Transverse colon (tissue), 4 donors: ENCODE measurements around the gene KPNB1.

ENCODE experiments used
- EP300 ChIP-seq: sonication (generic); formaldehyde crosslinking; IDR thresholded peaks from one replicate; pipeline ENCODE4 v1.6.1; 2017; ENCODE audit warnings: antibody characterized with exemption, low read depth
- POLR2A ChIP-seq: fragments of 450-650 bp; IDR thresholded peaks from one replicate; pipeline ENCODE4 v1.6.1; 2016; ENCODE audit warnings: antibody characterized with exemption, mild to moderate bottlenecking, moderate library complexity
- POLR2AphosphoS5 ChIP-seq, 3 donors: sonication (generic); formaldehyde crosslinking; IDR thresholded peaks; one replicate each; pipeline ENCODE4 v1.6.1; 2016; ENCODE audit warnings: antibody characterized with exemption in 3 of 3
- TF ChIP-seq, protein P1 (sequence below), 5 experiments: fragments of 200-600 bp in 3 of 5; fragments of 450-650 bp in 2 of 5; sonication (generic) in 3 of 5; IDR thresholded peaks; 1 replicate in 2 of 5; 2 replicates in 3 of 5; pipeline ENCODE4 v1.5.1; 2016 to 2017; ENCODE audit warnings: antibody characterized with exemption in 5 of 5, inconsistent platforms in 3 of 5, mild to moderate bottlenecking in 2 of 5, moderate library complexity in 1 of 5

DNA sequence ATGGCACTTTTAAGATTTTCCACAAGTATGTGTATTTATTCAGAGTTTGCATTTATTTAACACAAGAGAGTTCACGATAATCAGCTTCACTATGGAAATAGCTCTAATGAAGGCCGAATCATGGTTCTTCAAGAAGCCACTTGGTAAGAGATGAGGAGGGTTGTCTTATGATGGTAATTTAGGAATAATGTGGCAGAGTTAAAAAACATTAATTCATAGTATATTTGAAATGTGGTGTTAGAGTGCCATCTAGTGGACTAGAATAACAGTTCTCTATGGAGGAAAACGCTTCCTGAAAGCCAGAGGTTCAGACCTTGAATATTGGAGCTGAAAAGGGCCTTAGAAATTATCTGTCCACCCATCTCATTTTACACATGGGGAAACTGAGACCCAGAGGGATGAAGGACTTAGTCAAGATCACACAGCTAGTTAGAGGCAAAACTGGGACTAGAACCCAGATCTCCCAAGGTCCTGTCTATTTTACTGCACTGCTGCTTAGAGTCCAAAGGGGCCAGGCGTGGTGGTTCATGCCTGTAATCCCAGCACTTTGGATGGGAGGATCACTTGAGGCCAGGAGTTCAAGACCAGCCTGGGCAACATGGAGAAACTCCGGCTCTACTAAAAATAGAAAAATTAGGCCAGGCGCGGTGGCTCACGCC, 33.8 kb upstream of the KPNB1 start:
- TF ChIP-seq, protein P1, sequence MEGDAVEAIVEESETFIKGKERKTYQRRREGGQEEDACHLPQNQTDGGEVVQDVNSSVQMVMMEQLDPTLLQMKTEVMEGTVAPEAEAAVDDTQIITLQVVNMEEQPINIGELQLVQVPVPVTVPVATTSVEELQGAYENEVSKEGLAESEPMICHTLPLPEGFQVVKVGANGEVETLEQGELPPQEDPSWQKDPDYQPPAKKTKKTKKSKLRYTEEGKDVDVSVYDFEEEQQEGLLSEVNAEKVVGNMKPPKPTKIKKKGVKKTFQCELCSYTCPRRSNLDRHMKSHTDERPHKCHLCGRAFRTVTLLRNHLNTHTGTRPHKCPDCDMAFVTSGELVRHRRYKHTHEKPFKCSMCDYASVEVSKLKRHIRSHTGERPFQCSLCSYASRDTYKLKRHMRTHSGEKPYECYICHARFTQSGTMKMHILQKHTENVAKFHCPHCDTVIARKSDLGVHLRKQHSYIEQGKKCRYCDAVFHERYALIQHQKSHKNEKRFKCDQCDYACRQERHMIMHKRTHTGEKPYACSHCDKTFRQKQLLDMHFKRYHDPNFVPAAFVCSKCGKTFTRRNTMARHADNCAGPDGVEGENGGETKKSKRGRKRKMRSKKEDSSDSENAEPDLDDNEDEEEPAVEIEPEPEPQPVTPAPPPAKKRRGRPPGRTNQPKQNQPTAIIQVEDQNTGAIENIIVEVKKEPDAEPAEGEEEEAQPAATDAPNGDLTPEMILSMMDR (IDR thresholded peaks at IDR 0.05) = peak; percentile 76 to 81 (median 78)
- TF ChIP-seq EP300 = no peak
- TF ChIP-seq POLR2A = no peak
- no peak for TF ChIP-seq POLR2AphosphoS5 (IDR thresholded peaks at IDR 0.05)
